GM12874 (cell line): ENCODE data around the gene TMEM63B.

Experiments
- CTCF ChIP-seq: IDR thresholded peaks from 2 replicates; pipeline ENCODE4 v1.5.1; 2011; ENCODE audit warnings: low read depth, mild to moderate bottlenecking, control low read depth, low read length, moderate library complexity; ENCODE audit not compliant: insufficient read depth

TMEM63B gene

DNA sequence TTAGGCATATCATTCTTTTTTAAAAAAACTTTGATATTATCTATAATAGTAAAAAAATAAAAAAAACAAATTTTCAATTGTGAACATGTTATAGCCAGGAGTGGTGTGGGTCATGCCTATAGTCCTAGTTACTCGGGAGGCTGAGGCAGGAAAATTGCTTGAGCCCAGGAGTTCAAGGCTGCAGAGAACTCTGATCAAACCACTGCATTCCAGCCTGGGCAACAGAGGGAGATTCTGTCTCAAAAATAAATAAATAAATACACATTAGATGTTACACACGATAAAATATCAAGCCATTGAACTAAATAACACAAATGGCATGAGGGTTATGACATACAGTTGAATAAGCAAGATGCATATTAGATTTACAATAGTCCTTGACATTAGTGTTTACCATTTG is 61.5 kb downstream of the TMEM63B start:
- TF ChIP-seq CTCF, result no peak

DNA sequence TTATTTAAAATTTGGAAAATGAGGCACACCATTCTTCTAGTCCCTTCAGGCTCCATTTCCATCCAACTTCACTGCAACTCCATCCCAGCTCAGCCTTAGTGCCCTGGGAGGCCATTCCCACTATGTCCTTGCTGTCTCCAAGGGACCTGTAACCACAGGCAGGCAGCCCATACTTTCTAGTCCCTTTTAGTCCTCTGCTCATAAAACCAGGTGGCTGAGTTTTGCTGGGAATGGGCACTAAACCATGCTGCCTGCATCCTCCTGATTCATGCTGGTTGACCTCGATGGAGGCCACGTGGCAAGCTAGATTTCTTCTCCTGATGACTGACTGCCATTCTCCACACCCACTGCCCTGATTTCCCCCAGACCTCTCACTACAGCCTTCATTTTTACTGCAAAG is 61.9 kb downstream of the TMEM63B start:
- no peak for TF ChIP-seq CTCF

GRCh38 chr6:44190715-44191114 is 63.4 kb downstream of the TMEM63B start:
- TF ChIP-seq CTCF, result no peak

GRCh38 chr6:44192428-44193041 is 65.2 kb downstream of the TMEM63B start:
- TF ChIP-seq CTCF, result no peak

DNA sequence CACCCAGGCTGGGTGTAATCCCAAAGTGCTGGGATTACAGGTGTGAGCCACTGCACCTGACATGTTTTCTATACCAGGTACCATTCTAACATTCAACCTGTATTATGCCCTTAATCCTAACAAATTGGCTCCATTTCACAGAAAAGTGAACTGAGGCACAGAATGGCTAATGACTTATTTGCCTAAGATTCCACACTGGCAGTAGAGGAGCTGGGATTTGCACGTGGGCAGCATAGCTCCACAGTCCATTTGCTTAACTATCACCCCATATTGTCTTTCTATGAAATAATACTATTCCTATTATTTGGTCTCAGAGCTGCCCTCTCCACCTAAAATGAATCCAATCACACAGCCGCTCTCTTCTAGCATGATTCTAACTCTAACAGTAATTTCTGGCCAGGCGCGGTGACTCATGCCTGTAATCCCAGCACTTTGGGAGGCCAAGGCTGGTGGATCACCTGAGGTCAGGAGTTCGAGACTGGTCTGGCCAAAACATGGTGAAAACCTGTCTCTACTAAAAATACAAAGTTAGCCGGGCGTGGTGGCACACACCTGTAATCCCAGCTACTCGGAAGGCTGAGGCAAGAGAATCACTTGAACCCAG is 66.1 kb downstream of the TMEM63B start:
- TF ChIP-seq CTCF, result no peak

DNA sequence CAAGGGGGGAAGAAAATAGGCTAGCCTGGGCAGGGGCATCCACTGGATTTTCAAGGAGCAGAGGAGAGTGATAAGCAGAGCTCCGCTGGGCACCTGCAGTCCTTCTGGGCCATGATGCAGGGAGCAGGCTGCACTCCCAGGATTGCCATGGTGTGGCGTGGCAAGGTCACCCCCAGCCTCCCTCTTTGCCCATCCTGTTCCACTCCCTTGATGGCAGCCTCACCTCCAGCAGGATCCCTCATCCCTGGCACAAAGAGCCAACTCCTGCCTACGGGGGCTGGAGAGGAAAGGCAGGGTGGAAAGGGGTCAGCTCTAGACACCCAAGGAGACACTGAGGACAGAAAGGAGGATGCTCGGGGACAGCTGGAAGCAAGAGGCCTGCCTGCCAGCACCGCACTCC is 67.0 kb downstream of the TMEM63B start:
- no peak for TF ChIP-seq CTCF

DNA sequence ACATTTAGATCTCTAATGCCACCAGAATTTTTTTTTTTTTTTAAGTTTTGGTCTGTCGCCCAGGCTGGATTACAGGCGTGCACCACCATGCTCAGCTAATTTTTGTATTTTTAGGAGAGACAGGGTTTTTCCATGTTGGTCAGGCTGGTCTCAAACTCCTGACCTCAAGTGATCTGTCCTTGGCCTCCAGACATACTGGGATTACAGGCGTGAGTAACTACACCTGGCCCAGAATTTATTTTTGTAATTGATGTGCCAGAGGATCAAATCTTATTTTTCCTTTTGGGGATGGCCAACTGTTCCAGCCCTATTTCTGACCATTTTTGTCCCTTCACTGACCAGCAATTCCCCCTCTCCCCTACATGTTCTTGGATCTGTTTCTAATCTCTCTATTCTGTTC is 71.3 kb downstream of the TMEM63B start:
- no peak for TF ChIP-seq CTCF

DNA sequence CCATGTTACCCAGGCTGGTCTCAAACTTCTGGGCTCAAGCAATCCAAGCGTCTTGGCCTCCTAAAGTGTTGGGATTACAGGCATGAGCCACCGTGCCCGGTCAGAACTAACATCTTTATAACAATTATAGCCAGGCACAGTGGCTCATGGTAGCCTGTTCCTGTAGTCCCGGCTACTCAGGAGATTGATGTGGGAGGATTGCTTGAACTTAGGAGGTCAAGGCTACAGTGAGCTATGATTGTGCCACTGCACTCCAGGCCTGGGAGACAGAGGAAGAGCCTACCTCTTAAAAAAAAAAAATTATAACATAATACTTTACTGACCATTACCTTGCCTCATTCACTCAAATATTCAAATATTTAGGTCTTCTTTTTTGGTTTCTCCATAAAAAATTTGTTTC is 72.5 kb downstream of the TMEM63B start:
- TF ChIP-seq CTCF, result no peak
